ENCODE measurements around the gene SIK1. TPM values are rescaled to one million over a fixed set of nuclear protein-coding genes. Genes with fewer than 3 reads are reported as not detected.
"Not testable (repeated sequence)": the region's sequence is repeated elsewhere in the genome, so short reads cannot be mapped to it uniquely, and the experiment has no call there.

SIK1 gene
- total RNA-seq, 3 donors from 2014 or later (not counting 1 experiment from before 2014, with no cell fraction given): 201 to 382 (median 203) TPM

DNA sequence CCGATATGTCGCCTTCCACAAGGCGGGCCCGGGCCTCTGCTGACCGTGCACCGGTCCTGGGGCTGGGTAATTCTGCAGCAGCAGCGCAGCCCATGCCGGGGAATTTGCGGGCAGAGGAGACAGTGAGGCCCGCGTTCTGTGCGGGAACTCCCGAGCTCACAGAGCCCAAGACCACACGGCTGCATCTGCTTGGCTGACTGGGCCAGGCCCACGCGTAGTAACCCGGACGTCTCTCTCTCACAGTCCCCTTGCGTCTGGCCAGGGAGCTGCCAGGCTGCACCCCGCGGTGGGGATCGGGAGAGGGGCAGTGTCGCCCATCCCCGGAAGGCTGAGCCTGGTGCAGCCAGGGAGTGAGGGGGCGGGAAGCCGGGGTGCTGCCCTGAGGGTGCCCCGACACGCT is 27.8 kb downstream of the SIK1 start:
- H3K4me3 Mint-ChIP-seq; H3K9me3 Mint-ChIP-seq; H3K36me3 ChIP-seq (ENCODE audit: control insufficient read depth, insufficient read depth, low read length); H3K9me3 ChIP-seq (ENCODE audit: control insufficient read depth, insufficient read depth, low read length); intact Hi-C loops (cut with micrococcal nuclease); H3K27ac Mint-ChIP-seq; H3K4me1 Mint-ChIP-seq; H3K4me1 ChIP-seq (ENCODE audit: control insufficient read depth, insufficient read depth, low read length); H3K27ac ChIP-seq (ENCODE audit: low read length); H3K4me3 ChIP-seq (ENCODE audit: low read length); H3K27me3 ChIP-seq (ENCODE audit: control insufficient read depth, insufficient read depth, low read length); H3K36me3 Mint-ChIP-seq; DNase-seq; H3K27me3 Mint-ChIP-seq (ENCODE audit: low read depth in 2 of 2): not testable (repeated sequence)
- WGBS (ENCODE audit: insufficient coverage): no CpG with 5 or more reads among the region's 28 CpGs
- peak; percentile 58 to 75 (median 64) for ATAC-seq

- H3K36me3 ChIP-seq (ENCODE audit: control insufficient read depth, insufficient read depth, low read length); H3K4me1 Mint-ChIP-seq; DNase-seq; H3K27me3 Mint-ChIP-seq (ENCODE audit: low read depth in 2 of 2); H3K27ac ChIP-seq (ENCODE audit: low read length); H3K4me3 ChIP-seq (ENCODE audit: low read length); H3K27me3 ChIP-seq (ENCODE audit: control insufficient read depth, insufficient read depth, low read length); H3K4me1 ChIP-seq (ENCODE audit: control insufficient read depth, insufficient read depth, low read length); H3K9me3 Mint-ChIP-seq; H3K9me3 ChIP-seq (ENCODE audit: control insufficient read depth, insufficient read depth, low read length); H3K36me3 Mint-ChIP-seq; H3K4me3 Mint-ChIP-seq; intact Hi-C loops (cut with micrococcal nuclease); H3K27ac Mint-ChIP-seq: not testable (repeated sequence)
- WGBS (ENCODE audit: insufficient coverage): no CpG with 5 or more reads among the region's 12 CpGs
- peak; percentile 16 to 60 (median 32) for ATAC-seq
Observed at GRCh38 chr21:43398533-43398932, 28.4 kb downstream of the SIK1 start.

DNA sequence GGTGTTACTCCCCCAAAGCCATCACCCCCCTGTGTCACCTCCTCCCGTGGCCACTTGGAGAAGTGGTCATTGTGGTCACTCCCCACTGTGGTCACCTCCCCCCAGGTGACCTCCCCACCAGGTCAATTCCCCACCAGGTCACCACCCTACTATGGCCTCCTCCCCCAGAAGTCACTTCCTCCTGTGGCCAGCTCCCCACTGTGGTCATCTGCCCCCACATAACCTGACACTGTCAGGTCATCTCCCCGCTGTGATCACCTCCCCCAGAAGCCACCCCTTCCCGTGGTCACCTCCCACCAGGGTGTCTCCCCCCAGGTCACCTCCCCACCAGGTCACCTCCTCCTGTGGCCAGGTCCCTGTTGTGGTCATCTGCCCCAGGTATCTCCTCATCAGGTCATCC is 28.9 kb downstream of the SIK1 start:
- H3K9me3 ChIP-seq (ENCODE audit: control insufficient read depth, insufficient read depth, low read length); H3K4me1 ChIP-seq (ENCODE audit: control insufficient read depth, insufficient read depth, low read length); H3K4me3 ChIP-seq (ENCODE audit: low read length); DNase-seq; H3K4me3 Mint-ChIP-seq; H3K27ac ChIP-seq (ENCODE audit: low read length); H3K27me3 ChIP-seq (ENCODE audit: control insufficient read depth, insufficient read depth, low read length); H3K36me3 ChIP-seq (ENCODE audit: control insufficient read depth, insufficient read depth, low read length); intact Hi-C loops (cut with micrococcal nuclease); H3K27me3 Mint-ChIP-seq (ENCODE audit: low read depth in 2 of 2); H3K36me3 Mint-ChIP-seq; H3K9me3 Mint-ChIP-seq; H3K4me1 Mint-ChIP-seq; H3K27ac Mint-ChIP-seq: not testable (repeated sequence)
- no CpG with 5 or more reads among the region's 3 CpGs for WGBS (ENCODE audit: insufficient coverage)
- peak; percentile 6 to 75 (median 9) for ATAC-seq

DNA sequence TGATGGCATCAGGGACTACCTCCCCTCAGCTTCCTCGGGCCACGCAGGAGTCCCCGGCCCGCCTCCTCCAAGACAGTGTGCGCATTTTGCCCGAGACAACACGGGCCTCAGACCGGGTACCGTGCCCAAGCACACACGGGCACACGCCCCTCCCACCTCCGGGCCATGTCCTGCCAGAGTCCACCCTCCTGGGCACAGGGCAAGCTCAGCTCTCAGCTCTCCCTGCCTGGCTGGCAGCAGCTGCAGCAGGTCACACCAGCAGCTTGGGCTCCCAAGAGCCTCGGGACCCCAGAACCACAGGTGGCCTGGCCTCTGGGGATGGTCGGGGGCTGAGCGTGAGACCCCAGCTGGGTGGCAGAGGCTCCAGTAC is 29.5 kb downstream of the SIK1 start:
- DNase-seq; H3K9me3 Mint-ChIP-seq; ATAC-seq; H3K9me3 ChIP-seq (ENCODE audit: control insufficient read depth, insufficient read depth, low read length); H3K4me3 Mint-ChIP-seq; H3K36me3 ChIP-seq (ENCODE audit: control insufficient read depth, insufficient read depth, low read length); H3K4me3 ChIP-seq (ENCODE audit: low read length); H3K27ac ChIP-seq (ENCODE audit: low read length); H3K27me3 Mint-ChIP-seq (ENCODE audit: low read depth in 2 of 2); H3K4me1 Mint-ChIP-seq; H3K27me3 ChIP-seq (ENCODE audit: control insufficient read depth, insufficient read depth, low read length); H3K36me3 Mint-ChIP-seq; intact Hi-C loops (cut with micrococcal nuclease); H3K27ac Mint-ChIP-seq; H3K4me1 ChIP-seq (ENCODE audit: control insufficient read depth, insufficient read depth, low read length): not testable (repeated sequence)
- no CpG with 5 or more reads among the region's 15 CpGs for WGBS (ENCODE audit: insufficient coverage)

GRCh38 chr21:43396788-43397438 is 30.0 kb downstream of the SIK1 start:
- H3K27ac ChIP-seq (ENCODE audit: low read length); ATAC-seq; H3K27ac Mint-ChIP-seq; H3K27me3 ChIP-seq (ENCODE audit: control insufficient read depth, insufficient read depth, low read length); H3K9me3 Mint-ChIP-seq; H3K4me1 ChIP-seq (ENCODE audit: control insufficient read depth, insufficient read depth, low read length); H3K4me3 Mint-ChIP-seq; H3K36me3 ChIP-seq (ENCODE audit: control insufficient read depth, insufficient read depth, low read length); H3K9me3 ChIP-seq (ENCODE audit: control insufficient read depth, insufficient read depth, low read length); H3K36me3 Mint-ChIP-seq; H3K27me3 Mint-ChIP-seq (ENCODE audit: low read depth in 2 of 2); intact Hi-C loops (cut with micrococcal nuclease); H3K4me3 ChIP-seq (ENCODE audit: low read length); DNase-seq; H3K4me1 Mint-ChIP-seq: not testable (repeated sequence)
- no CpG with 5 or more reads among the region's 27 CpGs for WGBS (ENCODE audit: insufficient coverage)

DNA sequence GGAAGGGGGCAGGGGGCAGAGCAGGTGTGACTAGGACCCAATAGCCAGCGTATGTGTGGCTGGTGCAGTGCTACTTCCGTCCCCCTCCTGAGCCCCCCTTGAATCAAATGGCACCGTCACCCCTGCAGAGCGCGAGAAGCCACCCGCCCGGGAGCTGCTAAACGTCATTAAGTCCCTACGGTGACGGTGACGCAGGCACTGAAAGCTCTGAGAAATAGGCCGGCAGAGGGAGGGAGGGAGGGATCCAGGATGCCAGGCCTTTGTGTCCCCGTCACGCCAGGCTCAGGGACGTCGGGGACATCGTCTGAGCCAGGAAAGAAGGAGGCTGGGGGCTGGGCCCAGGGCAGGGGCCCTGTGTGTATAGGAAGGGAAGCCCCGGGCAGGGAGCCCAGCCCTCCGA is 43.6 kb downstream of the SIK1 start:
- H3K9me3 Mint-ChIP-seq; intact Hi-C loops (cut with micrococcal nuclease); H3K4me3 Mint-ChIP-seq; H3K36me3 ChIP-seq (ENCODE audit: control insufficient read depth, insufficient read depth, low read length); H3K27ac ChIP-seq (ENCODE audit: low read length); H3K27ac Mint-ChIP-seq; H3K36me3 Mint-ChIP-seq; H3K27me3 Mint-ChIP-seq (ENCODE audit: low read depth in 2 of 2); H3K27me3 ChIP-seq (ENCODE audit: control insufficient read depth, insufficient read depth, low read length); DNase-seq; H3K4me1 Mint-ChIP-seq; H3K9me3 ChIP-seq (ENCODE audit: control insufficient read depth, insufficient read depth, low read length); H3K4me1 ChIP-seq (ENCODE audit: control insufficient read depth, insufficient read depth, low read length); H3K4me3 ChIP-seq (ENCODE audit: low read length): not testable (repeated sequence)
- WGBS (ENCODE audit: insufficient coverage): no CpG with 5 or more reads among the region's 19 CpGs
- ATAC-seq: peak; percentile 93

GRCh38 chr21:43382902-43383301 is 44.0 kb downstream of the SIK1 start:
- intact Hi-C loops (cut with micrococcal nuclease); H3K4me1 Mint-ChIP-seq; DNase-seq; H3K4me1 ChIP-seq (ENCODE audit: control insufficient read depth, insufficient read depth, low read length); H3K27me3 ChIP-seq (ENCODE audit: control insufficient read depth, insufficient read depth, low read length); H3K9me3 Mint-ChIP-seq; H3K27ac Mint-ChIP-seq; H3K36me3 Mint-ChIP-seq; H3K27me3 Mint-ChIP-seq (ENCODE audit: low read depth in 2 of 2); H3K4me3 ChIP-seq (ENCODE audit: low read length); H3K27ac ChIP-seq (ENCODE audit: low read length); H3K4me3 Mint-ChIP-seq; H3K36me3 ChIP-seq (ENCODE audit: control insufficient read depth, insufficient read depth, low read length); H3K9me3 ChIP-seq (ENCODE audit: control insufficient read depth, insufficient read depth, low read length): not testable (repeated sequence)
- no CpG with 5 or more reads among the region's 10 CpGs for WGBS (ENCODE audit: insufficient coverage)
- ATAC-seq: peak in 2 of 3 donors; percentile 34 to 36

- H3K27ac Mint-ChIP-seq; H3K9me3 ChIP-seq (ENCODE audit: control insufficient read depth, insufficient read depth, low read length); H3K4me3 Mint-ChIP-seq; intact Hi-C loops (cut with micrococcal nuclease); H3K4me1 Mint-ChIP-seq; DNase-seq; ATAC-seq; H3K36me3 Mint-ChIP-seq; H3K27ac ChIP-seq (ENCODE audit: low read length); H3K9me3 Mint-ChIP-seq; H3K36me3 ChIP-seq (ENCODE audit: control insufficient read depth, insufficient read depth, low read length); H3K4me3 ChIP-seq (ENCODE audit: low read length); H3K27me3 Mint-ChIP-seq (ENCODE audit: low read depth in 2 of 2); H3K4me1 ChIP-seq (ENCODE audit: control insufficient read depth, insufficient read depth, low read length); H3K27me3 ChIP-seq (ENCODE audit: control insufficient read depth, insufficient read depth, low read length): not testable (repeated sequence)
- no CpG with 5 or more reads among the region's 28 CpGs for WGBS (ENCODE audit: insufficient coverage)
Observed at GRCh38 chr21:43380852-43381533, 45.9 kb downstream of the SIK1 start.
